GM19193 (cell line): ENCODE data around the gene LY6G6C.

ENCODE experiments used
- POLR2A ChIP-seq: IDR thresholded peaks from 4 replicates; pipeline ENCODE4 v1.6.1; 2011; ENCODE audit not compliant: insufficient read depth, insufficient read length; ENCODE audit errors: extremely low read depth

Gene LY6G6C

GRCh38 chr6:31722173-31722572, 627 bp upstream of the LY6G6C start:
- TF ChIP-seq POLR2A = no peak

- no peak for TF ChIP-seq POLR2A
Observed at GRCh38 chr6:31720196-31720770, 1.3 kb downstream of the LY6G6C start.

DNA sequence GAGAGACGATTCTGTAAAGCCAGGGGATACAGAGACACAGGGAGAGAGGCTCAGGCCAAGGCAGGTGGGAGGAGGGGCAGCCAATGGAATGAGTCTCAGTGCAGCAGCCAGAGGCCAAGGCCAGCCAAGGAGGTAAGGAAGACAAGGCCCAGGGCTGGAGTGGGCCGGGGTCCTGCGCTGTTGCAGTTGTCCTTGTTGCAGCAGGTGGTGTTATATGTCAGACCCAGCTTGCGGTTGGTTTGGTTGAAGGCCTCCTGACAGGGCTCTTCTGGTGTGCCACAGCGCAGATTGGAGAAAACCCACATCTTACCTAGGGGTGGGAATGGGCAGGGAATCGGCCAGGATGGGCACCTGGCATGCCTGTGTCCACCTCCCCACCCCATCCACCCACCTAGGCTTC, 2.5 kb downstream of the LY6G6C start:
- TF ChIP-seq POLR2A = no peak

DNA sequence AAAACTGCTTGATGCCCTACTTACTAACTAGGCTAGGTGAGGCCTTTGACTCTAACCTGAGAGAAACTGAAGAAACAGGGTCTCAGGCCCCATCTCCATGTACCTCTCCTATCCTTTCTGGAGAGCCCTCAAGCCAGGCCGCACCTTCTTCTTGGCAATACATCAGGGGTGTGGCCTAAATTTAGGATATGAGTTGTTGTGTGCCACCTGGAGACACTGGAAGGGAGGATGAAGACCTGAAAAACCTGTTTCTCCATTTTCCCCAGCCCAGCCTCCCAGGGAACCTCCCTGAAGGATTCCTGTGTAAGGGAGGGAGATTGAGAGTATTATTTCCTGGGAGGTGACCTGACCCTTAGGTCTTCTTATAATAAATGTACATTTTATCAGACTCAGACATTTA, 3.3 kb downstream of the LY6G6C start:
- no peak for TF ChIP-seq POLR2A

DNA sequence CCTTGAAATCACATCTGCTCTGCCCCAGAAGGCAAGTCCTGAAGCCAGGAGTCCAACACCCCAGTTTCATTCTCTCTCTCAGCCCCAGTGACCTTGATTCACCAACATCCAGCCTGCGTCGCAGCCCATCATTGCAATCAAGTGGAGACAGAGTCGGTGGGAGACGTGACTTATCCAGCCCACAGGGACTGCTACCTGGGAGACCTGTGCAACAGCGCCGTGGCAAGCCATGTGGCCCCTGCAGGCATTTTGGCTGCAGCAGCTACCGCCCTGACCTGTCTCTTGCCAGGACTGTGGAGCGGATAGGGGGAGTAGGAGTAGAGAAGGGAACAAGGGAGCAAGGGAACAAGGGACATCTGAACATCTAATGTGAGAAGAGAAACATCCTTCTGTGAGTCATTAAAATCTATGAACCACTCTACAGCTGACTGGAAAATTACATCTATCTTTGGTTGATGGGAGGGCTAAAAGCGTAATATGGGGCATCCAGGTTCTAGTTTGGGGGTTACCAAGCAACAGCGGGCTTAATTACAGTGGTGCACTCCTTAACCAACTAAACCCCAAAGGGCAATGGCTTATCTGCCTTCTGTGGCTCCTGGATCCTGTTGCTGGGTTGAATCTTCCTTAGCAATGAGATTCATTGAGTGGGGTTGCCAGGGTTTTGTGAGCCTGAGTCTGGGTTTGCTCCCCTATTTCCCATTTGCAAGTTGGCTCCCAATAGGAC, 3.9 kb downstream of the LY6G6C start:
- TF ChIP-seq POLR2A = no peak

- TF ChIP-seq POLR2A = no peak
Observed at GRCh38 chr6:31715022-31715958, 6.3 kb downstream of the LY6G6C start, which contains the start of gene LY6G6D. Gene LY6G6D, plus strand, starts transcription at chr6:31715348. Its CDS starts 8 bp downstream, at chr6:31715356.

- no peak for TF ChIP-seq POLR2A
Observed at GRCh38 chr6:31713991-31714684, 7.4 kb downstream of the LY6G6C start.

- TF ChIP-seq POLR2A = no peak
Observed at GRCh38 chr6:31713465-31713864, 8.1 kb downstream of the LY6G6C start.

GRCh38 chr6:31712296-31712695, 9.2 kb downstream of the LY6G6C start:
- no peak for TF ChIP-seq POLR2A

DNA sequence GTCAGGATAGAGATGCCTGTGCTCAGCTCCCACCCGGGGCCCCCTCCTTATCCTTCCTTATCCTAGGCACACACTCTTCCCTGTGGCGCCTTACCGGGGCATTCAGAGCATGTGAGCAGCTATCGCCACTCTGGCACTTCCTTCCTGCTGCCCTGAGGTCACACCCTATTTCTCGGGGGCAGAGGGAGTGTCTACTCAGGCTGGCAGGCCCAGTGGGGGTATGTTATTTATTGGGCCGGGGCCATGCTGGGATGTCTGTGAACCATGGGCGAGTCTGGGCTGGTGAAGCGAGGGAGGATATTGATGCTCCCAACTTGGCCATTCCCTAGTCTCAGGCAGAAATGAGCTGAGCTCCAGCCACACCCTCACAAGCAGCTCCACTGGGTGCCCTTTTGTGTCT, 10.3 kb downstream of the LY6G6C start:
- TF ChIP-seq POLR2A = no peak

DNA sequence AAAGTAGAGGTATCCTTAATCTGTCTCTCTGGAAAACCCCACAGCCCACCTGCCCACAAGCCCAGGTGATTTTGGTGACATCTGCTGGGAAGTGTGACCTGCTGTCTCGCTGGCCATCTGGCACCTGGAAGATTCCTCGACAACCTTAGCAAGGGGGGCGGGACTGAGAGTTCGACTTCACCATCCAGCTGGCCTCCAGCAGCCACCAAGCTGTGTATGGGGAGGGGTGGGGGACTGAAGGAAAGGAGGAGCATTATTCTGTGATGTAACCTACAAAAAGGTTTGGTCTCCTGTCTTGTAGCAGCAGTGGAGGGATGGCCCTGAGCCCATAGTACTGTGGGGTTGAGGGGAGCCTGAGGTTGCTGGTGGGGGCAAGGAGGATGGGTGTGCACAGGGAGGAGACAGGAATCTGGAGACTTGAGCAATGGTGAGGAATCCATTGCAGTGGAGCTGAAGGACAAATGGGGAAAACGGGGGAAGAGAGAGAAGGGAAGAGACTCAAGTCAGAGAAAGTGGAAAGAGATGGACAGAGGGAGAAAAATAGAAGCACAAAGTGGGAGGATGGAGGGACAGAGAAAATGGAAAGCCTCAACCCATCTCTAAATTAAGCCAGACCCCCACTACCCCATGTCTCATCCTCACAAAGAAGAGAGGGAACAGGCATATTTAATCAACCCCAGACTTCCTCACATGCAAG, 10.9 kb downstream of the LY6G6C start:
- TF ChIP-seq POLR2A = no peak

GRCh38 chr6:31708224-31708623, 13.3 kb downstream of the LY6G6C start:
- no peak for TF ChIP-seq POLR2A

DNA sequence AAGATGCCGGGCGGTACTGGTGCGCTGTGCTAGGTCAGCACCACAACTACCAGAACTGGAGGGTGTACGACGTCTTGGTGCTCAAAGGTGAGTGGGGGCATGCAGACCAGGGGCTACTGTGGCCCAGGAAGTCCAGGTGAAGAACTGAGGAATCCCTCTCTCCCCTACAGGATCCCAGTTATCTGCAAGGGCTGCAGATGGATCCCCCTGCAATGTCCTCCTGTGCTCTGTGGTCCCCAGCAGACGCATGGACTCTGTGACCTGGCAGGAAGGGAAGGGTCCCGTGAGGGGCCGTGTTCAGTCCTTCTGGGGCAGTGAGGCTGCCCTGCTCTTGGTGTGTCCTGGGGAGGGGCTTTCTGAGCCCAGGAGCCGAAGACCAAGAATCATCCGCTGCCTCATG, 13.8 kb downstream of the LY6G6C start:
- TF ChIP-seq POLR2A = no peak

DNA sequence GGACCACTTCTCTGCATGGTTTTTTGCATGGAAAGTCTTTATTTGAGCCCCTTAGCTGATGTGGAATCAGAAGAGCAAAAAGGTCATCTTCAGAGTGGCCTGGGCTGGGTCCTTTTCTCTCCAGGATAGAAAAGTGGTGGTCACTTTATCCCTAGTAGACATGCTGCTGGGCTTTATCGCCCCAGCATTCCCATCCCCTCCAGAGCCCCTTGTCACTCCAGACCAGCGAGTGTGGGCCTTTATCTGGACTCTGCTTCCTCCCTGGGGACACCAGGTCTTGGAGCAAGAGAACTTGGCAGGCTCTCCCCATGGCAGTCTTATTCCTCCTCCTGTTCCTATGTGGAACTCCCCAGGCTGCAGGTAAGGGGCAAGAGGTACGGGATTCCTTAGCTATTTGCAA, 14.9 kb downstream of the LY6G6C start, which contains the start of gene LY6G6F:
Gene LY6G6F (plus strand): TSS at position 268 of the 400 bp plus-strand sequence. CDS start 41 bp downstream, at position 309.
- TF ChIP-seq POLR2A = no peak

- TF ChIP-seq POLR2A = no peak
Observed at GRCh38 chr6:31705931-31706330, 15.6 kb downstream of the LY6G6C start.
